Tongue (tissue), 2 donors: ENCODE data around the gene LRRC70. TPM values are rescaled to one million over a fixed set of nuclear protein-coding genes. Genes with fewer than 3 reads are reported as not detected.

Experiments used
- DNase-seq: peaks from one replicate; pipeline ENCODE4 v3.0.0-alpha.2; 2015
- total RNA-seq: library from RNA; depleted of rRNA; stranded (reverse); fragments of >200 nt; gene quantifications from one replicate; pipeline ENCODE4 v1.2.3, GENCODE V29; 2014

The LRRC70 gene
- total RNA-seq, 1 donor from 2014 or later: 10.4 TPM

DNA sequence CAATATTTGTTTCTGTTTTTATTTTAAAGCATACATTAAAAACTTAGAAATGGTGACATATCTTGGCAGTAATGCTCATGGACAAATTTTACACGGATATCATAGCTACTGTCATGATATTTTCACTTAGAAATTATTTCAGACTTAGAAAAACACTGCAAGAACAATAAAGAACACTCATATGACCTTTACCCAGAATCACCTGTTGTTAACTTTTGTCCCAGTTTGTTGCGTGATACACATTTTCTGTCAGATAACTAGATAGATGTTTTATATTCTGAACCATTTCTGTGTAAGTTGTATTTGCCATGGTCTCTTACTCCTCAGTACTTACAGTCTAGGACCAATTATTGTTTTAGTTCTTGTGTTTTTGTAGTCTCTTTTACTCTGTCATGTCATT, 3.6 kb upstream of the LRRC70 start:
- no peak for DNase-seq

DNA sequence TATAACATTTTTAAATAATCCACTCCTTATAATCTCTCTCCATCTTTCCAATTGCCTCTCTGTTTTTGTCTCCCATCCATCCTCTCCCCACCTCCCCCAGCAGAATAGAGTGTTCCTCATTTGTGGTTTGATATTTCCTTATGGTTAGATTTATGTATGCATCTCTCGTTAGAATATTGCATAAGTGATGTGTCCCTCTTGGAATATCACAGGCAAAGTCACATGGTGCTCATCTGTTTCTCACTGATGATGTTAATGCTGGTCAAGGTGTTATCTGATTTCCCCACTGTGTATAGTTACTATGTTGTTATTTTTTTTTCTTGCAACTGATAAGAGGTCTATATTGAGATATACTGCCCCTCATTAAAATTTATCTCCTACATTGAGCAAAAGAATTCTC, 3.1 kb upstream of the LRRC70 start:
- no peak for DNase-seq

DNA sequence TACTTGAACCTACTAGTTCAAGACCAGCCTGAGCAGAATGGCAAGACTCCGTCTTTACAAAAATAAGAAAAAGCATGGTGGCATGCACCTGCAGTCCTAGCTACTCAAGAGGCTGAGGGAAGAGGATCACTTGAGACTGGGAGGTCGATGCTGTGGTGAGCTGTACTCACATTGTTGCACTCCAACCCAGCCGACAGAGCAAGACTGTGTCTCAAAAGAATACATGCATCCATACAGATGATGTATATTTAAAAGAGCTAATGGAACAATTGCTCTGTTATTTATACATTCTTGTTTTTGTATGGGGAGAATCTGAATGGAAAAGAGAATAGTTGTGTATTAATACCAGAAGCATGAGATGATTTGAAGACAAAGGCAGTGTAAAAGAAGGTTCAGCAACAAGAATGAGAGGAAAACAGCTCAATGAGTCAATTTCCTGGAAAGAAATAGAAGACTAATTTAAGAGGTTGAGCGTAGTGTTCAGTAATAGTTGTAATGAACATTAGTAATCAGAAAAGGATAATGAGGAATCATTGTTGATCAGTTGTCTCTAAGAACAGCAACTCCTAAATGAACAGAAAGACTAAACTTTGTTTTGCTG, 1.9 kb upstream of the LRRC70 start:
- no peak for DNase-seq

DNA sequence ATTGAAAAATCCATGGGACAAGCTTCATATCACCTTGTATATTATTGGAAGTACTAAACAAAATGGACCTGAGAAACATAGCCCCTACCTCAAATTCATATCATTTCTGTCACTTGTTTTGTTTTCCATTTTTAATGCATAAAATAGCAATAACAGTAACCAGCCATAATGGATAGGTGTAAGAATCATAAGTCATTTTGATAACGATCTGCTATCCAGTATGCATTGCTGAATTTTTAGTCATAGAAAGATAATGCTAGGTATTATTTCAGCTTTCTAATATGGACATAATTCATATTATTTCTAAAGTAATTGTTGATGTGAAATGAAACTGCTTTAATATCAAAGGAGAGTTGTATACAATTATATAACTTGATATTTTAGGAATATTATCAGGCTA, 1.1 kb upstream of the LRRC70 start:
- no peak for DNase-seq

DNA sequence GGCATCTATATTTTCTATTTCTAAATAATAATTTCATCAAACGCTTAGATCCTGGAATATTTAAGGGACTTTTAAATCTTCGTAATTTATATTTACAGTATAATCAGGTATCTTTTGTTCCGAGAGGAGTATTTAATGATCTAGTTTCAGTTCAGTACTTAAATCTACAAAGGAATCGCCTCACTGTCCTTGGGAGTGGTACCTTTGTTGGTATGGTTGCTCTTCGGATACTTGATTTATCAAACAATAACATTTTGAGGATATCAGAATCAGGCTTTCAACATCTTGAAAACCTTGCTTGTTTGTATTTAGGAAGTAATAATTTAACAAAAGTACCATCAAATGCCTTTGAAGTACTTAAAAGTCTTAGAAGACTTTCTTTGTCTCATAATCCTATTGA, 1.1 kb downstream of the LRRC70 start:
- no peak for DNase-seq

DNA sequence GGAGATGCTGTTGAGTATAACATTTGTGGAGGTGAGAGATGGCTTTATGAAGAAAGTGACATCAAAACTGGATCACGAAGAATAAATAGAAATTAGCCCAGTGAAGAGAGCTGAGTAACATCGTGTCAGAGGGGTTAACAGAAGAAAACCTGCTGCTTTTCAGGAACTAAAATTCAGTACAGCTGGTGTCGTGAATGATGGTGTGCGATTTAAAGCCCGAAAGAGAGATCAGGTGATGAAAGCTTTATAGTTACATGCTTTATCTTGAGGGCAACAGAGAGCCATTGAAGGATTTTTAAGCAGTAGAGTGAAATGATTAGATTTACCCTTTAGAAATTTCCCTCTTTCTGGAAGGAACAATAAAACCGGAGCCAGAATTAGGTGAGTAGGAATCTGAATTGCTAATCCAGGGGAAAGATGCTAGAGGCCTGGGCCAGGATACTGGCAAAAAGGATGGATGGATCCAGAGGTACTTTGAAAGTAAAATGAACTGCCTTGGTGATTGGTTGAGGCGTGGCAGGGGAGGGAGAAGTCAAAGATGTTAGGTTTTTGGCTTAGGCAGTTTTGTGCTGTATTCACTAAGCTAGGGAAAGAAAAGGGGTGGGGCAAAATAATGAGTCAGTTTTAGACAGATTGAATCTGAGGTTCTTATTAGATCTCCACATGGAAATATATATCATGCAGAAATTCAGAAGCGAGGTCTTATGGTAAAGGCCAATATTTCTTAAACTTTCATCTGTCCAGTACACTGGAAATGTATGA, 3.4 kb downstream of the LRRC70 start:
- DNase-seq: no peak

DNA sequence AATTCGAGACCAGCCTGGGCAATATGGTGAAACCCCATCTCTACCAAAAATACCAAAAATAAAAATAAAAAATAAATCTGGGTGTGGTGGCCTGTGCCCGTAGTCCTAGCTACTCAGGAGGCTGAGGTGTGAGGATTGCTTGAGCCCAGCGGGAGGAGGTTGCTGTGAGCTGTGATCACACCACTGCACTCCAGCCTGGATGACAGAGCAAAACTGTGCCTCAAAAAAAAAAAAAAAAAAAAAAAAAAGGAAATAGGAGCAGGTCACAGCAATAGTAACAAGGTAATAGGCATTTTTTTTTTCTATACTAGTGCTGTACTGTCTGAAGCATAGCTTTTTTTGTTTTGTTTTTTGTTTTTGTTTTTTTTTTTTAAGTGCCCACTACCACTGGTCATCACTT, 5.8 kb downstream of the LRRC70 start:
- no peak for DNase-seq

DNA sequence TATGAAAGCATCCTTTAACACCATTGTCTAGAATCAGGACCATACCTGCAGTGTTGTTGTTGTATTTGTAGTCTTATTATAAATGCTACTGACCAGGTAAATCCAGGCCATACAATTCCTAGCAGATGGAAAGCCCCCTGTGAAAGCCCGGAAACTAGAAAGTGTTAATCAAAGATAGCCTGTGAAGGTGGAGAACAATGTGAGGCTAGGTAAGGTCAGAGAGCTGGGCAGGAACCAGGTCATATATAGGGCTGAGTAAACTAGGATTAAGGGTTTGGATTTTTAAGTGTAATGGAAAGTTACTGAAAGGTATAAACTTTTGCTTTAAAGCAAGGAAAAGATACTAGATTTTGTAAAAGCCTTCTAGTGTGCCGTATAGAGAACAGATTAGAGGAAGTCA, 6.7 kb downstream of the LRRC70 start:
- no peak for DNase-seq

DNA sequence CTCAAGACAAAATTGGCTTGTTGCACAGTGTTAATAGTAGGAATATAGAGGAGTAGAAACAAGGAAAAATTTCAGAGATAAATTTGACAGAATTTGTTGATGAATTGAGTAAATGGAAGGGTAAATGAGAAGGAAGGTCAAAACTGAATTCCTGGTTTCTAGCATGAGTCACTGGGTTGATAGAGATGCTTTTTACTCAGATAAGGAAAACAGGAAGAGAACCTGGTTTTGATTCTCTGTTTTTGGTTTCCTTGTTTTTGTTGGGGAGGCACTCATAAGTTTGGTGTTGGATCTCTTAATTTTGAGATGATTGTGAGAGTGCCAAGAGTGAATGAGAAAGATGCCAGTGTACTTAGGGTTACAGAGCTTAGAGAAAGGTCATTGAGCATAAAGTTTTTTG, 7.1 kb downstream of the LRRC70 start:
- no peak for DNase-seq

DNA sequence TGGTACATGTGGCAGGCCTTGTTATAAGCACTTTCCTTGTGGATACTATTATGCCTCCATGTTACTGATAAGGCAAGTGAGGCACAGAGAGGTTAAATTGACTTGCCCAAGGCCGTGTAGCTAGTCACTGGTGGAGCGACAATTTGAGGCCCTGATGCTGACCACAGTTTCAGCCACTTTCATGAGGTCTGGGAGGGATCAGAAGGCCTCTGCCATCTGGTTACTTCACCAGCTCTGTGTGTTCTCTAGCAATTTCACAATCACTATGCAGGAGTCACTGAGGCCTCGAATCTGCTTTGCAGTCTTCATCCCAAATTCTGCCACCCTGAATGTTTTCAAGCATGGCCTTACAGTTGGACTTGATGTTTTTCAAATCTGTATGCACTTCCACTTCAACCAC, 9.1 kb downstream of the LRRC70 start:
- DNase-seq: no peak

DNA sequence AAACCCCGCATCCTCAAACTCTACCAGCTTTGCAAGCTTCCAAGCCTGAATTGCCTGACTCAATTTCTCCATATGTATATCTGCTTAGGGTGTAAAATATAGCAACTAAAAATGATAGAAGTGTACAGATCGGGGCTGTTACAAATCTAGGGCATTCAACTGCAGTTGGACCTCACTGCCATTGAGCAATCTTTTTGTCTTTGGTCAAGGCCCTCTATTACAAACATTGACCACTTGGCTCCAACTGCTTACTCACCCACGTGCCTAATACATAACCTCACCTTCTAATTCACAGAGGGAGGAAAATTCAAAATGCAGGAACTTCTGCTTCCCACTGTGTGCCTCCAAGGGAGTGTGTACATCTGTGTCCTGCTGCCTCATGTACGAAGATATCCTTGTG, 10.0 kb downstream of the LRRC70 start:
- no peak for DNase-seq

DNA sequence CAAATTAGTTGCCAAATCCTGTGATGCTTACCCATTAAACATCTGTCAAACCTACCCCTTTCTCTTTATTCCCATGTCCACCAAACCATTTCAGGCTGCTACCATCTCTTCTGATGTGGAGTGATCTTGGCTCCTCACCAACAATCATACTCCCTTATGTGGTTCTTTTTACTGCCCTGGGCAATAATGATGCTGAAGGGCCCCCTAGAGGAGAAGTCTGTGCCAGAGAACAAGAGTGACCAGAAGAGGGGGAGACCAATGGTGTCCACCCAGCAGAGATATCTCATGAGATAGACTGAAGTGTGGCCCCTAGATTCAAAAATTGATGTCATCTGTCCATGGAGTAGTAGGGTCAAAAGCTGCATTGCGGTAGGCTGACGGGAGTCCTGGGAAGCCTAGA, 10.9 kb downstream of the LRRC70 start:
- DNase-seq: no peak

DNA sequence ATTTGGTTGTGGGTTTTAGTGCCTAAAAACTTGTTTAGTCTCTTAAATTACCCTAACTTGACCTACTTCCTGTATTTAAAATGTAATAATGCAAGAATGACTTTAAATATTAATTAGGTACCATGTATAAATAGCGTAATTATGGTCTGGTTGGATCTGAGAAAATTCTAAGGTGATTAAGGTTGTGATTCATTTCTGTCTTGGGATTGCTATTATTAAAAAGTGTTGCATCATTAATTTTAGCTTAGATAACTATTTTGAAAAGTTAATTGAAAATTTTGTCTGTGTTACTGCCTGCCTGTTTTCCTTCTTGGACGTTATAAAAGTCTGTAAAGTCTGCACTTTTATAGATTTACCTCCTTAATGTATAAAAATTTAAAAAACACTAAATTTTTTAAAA, 11.8 kb downstream of the LRRC70 start:
- no peak for DNase-seq

DNA sequence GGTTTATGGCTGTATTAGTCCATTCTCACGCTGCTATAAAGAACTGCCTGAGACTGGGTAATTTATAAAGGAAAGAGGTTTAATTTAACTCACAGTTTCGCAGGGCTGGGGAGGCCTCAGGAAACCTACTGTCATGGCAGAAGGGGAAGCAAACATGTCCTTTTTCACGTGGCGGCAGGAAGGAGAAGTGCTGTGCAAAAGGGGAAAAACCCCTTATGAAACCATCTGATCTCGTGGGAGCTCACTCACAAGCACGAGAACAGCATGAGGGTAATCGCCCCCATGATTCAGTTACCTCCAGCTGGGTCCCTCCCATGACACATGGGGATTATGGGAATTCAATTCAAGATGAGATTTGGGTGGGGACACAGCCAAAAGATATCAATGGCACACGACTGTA, 13.9 kb downstream of the LRRC70 start:
- no peak for DNase-seq

DNA sequence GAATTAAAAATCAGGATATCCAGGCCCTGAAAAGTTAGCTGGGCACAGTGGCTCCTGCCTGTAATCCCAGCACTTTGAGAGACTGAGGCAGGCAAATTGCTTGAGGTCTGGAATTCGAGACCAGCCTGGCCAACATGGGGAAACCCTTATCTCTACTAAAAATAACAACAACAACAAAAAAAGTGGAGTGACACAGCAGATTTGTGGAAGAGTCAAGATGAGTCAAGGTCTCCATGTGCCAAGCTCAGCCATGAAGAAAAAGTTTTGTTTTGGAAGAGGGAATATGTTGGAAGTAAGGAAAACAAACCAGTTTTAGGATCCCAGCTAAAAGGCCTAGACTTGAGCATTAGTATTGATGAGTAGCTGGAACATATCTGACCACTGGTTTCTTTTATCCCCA, 14.7 kb downstream of the LRRC70 start:
- no peak for DNase-seq

DNA sequence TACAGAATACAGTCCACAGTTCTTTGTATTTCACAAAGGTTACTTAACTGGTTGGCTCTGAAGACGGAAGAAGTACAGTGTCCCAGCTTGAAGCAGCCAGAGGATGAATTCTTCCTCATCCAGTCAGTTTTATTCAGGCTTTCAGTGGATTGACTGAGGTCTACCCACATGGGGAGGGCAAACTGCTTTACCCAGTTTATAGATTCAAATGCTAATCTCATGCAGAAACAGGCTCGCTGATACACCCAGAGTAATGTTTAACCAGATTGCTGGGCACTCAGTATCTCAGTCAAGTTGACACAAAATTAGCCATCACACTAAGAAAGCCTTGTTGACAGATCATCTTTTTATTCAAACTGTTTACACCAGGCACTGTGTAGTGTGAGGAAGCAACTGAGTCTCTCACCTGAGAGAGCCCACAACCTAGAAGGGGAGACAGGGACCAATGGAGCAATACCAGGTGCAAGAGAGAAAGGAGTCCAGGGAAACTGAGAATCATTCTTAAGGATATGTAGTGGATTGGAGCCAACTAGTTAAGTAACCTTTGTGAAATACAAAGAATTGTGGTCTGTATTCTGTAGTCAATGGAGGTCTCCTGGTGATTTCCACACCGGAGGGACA, 15.9 kb downstream of the LRRC70 start:
- no peak for DNase-seq

DNA sequence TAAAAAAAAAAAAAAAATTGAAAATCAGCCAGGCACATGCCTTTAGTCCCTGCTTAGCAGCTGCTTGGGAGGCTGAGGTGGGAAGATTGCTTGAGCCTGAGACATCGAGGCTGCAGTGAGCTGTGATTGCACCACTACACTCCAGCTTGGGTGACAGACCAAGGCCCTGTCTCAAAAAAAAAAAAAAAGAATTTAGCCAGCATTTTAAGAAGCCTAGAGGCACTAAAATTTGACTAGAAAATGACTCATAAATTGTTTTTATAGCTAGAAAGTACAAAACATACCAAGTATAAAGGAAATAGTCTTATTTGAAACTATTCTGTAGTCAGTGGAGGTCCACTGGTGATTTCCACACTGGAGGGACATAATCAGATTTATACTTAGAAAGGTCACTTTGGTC, 17.5 kb downstream of the LRRC70 start:
- no peak for DNase-seq

DNA sequence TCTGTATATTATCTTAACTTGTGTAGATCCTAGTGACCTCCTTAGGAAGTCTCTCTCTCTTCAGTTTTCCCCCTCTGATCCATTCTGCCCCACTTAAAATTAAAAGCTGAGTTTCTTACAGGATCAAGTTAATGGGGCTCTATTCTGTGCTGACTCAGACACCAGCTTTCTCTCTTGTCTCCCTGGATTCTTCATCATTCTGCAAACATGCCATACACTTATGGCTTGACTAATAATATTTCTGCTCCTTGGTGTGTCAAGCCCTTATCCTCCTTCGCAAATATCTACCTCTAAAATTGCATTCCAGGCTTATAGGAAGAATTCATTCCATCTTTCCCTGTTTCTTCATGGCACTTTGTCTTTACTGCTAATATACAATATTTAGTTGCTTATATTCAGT, 18.1 kb downstream of the LRRC70 start:
- DNase-seq: no peak

DNA sequence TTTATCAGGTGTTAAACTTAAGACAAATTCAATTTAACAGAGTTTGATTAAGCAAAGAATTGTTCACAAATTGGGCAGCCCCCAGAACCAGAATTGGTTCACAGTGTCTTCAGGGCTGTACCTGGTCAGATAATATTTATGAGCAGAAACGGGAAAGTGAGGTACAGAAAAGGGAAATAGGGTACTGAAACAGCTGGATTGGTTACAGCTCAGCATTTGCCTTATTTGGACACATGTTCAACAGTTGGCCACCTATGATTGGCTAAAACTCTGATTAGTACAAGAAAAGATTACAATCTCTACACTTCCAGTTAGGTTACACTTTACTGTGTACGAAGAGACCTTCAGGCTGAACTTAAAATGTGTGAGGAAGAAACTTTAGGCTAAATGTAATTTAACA, 18.7 kb downstream of the LRRC70 start:
- DNase-seq: no peak

DNA sequence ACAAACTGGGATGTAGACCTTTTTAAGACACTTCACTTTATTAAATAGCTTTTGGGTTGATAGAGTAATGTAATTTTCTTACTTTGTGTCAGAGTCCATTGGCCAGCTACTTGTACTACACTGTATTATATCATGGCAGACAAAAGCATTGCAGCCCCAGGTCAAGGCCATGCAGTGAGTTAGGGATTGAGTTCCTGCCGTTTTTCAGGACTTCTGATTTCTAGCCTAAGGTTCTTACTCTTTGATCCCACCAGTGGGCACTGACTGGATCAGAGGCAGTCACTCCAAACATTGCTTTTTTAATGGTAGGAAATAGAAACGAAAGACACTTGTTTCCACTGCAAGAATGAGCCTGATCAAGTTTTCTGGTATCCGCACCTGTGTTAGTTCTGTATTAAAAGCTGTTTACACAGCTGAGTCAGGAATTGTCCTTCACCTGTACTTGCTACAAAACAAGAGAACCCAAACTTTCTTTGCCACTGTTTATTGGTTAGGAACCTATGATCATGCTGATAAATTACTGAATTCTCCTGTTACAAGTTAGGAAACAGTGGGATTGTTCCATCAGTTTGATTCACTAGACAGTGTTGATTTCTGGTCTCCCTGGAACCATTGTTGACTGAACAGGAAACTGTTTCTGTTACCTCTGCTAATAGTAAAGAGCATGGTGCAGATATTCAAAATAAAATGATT, 22.1 kb downstream of the LRRC70 start:
- peak; percentile 28 for DNase-seq

DNA sequence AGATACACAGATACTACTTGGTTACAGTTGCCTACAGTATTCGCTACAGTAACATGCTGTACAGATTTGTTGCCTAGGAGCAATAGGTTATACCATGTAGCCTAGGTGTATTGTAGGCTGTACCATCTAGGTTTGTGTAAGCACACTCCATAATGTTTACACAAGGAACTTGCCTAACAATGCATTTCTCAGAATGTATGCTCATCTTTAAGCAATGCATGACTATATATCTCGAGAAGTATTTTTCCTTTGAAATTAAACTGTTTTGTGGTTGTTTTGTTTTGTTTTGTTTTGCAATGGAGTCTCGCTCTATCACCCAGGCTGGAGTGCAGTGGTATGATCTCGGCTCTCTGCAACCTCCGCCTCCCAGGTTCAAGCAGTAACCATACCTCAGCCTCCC, 25.3 kb downstream of the LRRC70 start:
- DNase-seq: no peak

DNA sequence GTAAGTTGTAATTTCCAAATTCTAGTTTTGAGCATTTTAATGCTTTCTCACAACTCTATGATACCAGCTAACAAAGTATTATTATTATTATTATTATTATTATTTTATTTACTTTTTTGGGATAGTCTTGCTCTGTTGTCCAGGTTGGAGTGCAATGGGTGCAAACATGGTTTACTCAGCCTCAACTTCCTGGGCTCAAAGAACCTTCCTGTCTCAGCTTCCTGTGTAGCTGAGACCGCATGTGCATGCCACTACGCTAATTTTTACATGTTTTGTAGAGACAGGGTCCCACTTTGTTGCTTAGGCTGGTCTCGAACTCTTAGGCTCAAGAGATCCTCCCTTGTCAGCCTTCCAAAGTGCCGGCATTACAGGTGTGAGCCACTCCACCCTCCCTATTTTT, 27.0 kb downstream of the LRRC70 start:
- DNase-seq: no peak

DNA sequence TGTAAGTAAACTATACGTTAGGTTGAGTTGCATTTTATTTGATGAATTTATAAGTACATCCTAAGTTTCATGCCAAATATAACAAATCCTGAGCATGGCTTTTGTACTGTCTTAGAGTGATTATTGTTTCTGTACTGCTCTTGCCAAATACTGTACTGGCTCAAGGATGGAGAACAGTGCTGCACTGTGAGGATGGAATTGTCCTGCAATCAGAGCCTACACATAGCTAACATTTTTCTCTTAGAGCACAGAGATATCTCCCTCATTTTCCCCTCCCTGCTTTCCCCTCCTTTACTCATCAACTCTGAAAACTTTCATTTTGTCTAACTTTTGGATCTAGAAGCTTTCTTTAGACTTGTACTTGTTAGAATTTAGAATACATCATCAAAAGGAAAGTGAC, 28.3 kb downstream of the LRRC70 start:
- peak; percentile 11 for DNase-seq
